Adrenal gland (tissue), 19 donors: ENCODE results near the gene ERGIC3. TPM values are rescaled to one million over a fixed set of nuclear protein-coding genes. Genes with fewer than 3 reads are reported as not detected.

Experiments used
- DNase-seq, 7 donors: peaks; one replicate each; pipeline ENCODE4 v3.0.0-alpha.2; 2019 to 2020
- H3K27ac ChIP-seq, 5 donors: fragments of 200-600 bp; sonication (generic) in 4 of 5; 1 replicate in 3 of 5; 2 replicates in 2 of 5; pipeline versions ENCODE4 v1.5.1 to v1.8.0; 2016 to 2020; ENCODE audit warnings: mild to moderate bottlenecking in 1 of 5
- H3K27me3 ChIP-seq: fragments of 200-600 bp; 2 replicates; pipeline ENCODE4 v1.8.0; 2021
- H3K36me3 ChIP-seq, 2 donors: fragments of 200-600 bp; replicated peaks in 1 of 2; 1 replicate in 1 of 2; 2 replicates in 1 of 2; pipeline versions ENCODE4 v1.5.1 to v1.8.0; 2018 to 2022
- H3K4me1 ChIP-seq, 2 donors: fragments of 200-600 bp; replicated peaks in 1 of 2; 1 replicate in 1 of 2; 2 replicates in 1 of 2; pipeline versions ENCODE4 v1.5.1 to v1.8.0; 2018 to 2021
- H3K4me3 ChIP-seq, 4 donors: fragments of 200-600 bp; sonication (generic) in 3 of 4; one replicate each; pipeline ENCODE4 v1.5.1; 2016 to 2018
- H3K9me3 ChIP-seq, 3 donors: fragments of 200-600 bp; sonication (generic) in 1 of 3; replicated peaks in 1 of 3; 1 replicate in 2 of 3; 2 replicates in 1 of 3; pipeline versions ENCODE4 v1.5.1 to v1.8.0; 2016 to 2021
- POLR2A ChIP-seq, 2 donors: fragments of 450-650 bp; IDR thresholded peaks; one replicate each; pipeline ENCODE4 v1.6.1; 2017; ENCODE audit warnings: antibody characterized with exemption in 2 of 2, mild to moderate bottlenecking in 2 of 2, moderate library complexity in 1 of 2
- WGBS, 4 donors: extraction: QIAGEN DNeasy Blood & Tissue Kit in 2 of 4; methylation state at CpG; one replicate each; pipeline versions ENCODE4 v1.1.5 to v1.1.7; 2013 to 2017; 5-methylcytosine and 5-hydroxymethylcytosine counted together
- intact Hi-C, 2 donors: fragments of 100-400 bp; cut with DNase I; formaldehyde crosslinking; loops; one replicate each; pipeline versions ENCODE4 v1.14.1 to v1.15.0; 2022 to 2023
- long read RNA-seq, 10 donors: library from polyadenylated mRNA in 3 of 10; unstranded in 2 of 10; stranded (forward) in 1 of 10; transcript quantifications; one replicate each; pipeline ENCODE4 v2.0.0 and lab custom pipeline, GENCODE V29; 2021 to 2026
- polyA plus RNA-seq, 3 donors: library from polyadenylated mRNA; stranded (reverse); fragments of 200-250 nt in 2 of 3; fragments of 350-450 nt in 1 of 3; fragmentation: Illumina TruSeq in 1 of 3; extraction: RNeasy Lipid Tissue Mini Kit (QIAGEN cat#74804) in 1 of 3; gene quantifications; one replicate each; pipeline ENCODE4 v1.2.3, GENCODE V29; 2013 to 2014
- total RNA-seq, 9 donors: library from RNA; depleted of rRNA in 4 of 9; stranded (reverse); fragments of >200 nt in 4 of 9; fragments of 120-200 nt in 1 of 9; fragmentation: NEBNext Ultra II Directional in 1 of 9; extraction: Animal tissue kit (Norgen Biotek cat#: 25700) in 1 of 9; gene quantifications; one replicate each; pipeline versions ENCODE4 v1.1.0 to v1.2.4, GENCODE V29; 2013 to 2023
- TF ChIP-seq, protein P1 (sequence below), 6 experiments: fragments of 450-650 bp in 4 of 6; fragments of 200-600 bp in 2 of 6; sonication (generic) in 1 of 6; IDR thresholded peaks; 1 replicate in 5 of 6; 2 replicates in 1 of 6; pipeline versions ENCODE4 v1.5.1 to v1.8.0; 2016 to 2021; ENCODE audit warnings: antibody characterized with exemption in 6 of 6, mild to moderate bottlenecking in 2 of 6, moderate library complexity in 1 of 6
- donor health status: healthy with polysubstance abuse.
- donor health status: Bipolar disorder and iron deficiency.
- donor health status: DM: yes; HTN: yes; CAD: no.
- donor health status: DM: no; HTN: no; CAD: no.
- donor health status: DM: no; HTN: no; CAD: no.
- donor health status: DM: yes; HTN: yes; CAD: no.

The ERGIC3 gene
- total RNA-seq, result 100 to 1,000 TPM; 233 to 386 (median 275) TPM
- polyA plus RNA-seq, result 100 to 1,000 TPM; 217 to 351 (median 221) TPM
- long read RNA-seq, donor 1, transcript ERGIC3-216 (3 exons, 766 nt), result minor isoform, 9 of 276 reads
- long read RNA-seq, donor 1, transcript ERGIC3-202 (13 exons, 1,359 nt), result major isoform, 126 of 276 reads
- long read RNA-seq, donor 1, partial matches to known transcripts, result 131 of 276 reads
- long read RNA-seq, donor 1, other reads (novel, unspliced or antisense), result 0 of 276 reads
- long read RNA-seq, donor 2, transcript ERGIC3-216 (3 exons, 766 nt), result minor isoform, 11 of 217 reads
- long read RNA-seq, donor 2, transcript ERGIC3-202 (13 exons, 1,359 nt), result major isoform, 89 of 217 reads
- long read RNA-seq, donor 2, transcript ERGIC3-204 (5 exons, 601 nt), result minor isoform, 6 of 217 reads
- long read RNA-seq, donor 2, transcript ERGIC3-215 (4 exons, 584 nt), result minor isoform, 5 of 217 reads
- long read RNA-seq, donor 2, partial matches to known transcripts, result 104 of 217 reads
- long read RNA-seq, donor 2, other reads (novel, unspliced or antisense), result 0 of 217 reads
- long read RNA-seq, donor 3, transcript ERGIC3-202 (13 exons, 1,359 nt), result major isoform, 90 of 154 reads
- long read RNA-seq, donor 3, transcript ERGIC3-216 (3 exons, 766 nt), result minor isoform, 8 of 154 reads
- long read RNA-seq, donor 3, partial matches to known transcripts, result 50 of 154 reads
- long read RNA-seq, donor 3, other reads (novel, unspliced or antisense), result 0 of 154 reads
- long read RNA-seq, donor 4, transcript ERGIC3-202 (13 exons, 1,359 nt), result major isoform, 206 of 226 reads
- long read RNA-seq, donor 4, partial matches to known transcripts, result 8 of 226 reads
- long read RNA-seq, donor 4, other reads (novel, unspliced or antisense), result 6 of 226 reads
- long read RNA-seq, donor 5, transcript ERGIC3-202 (13 exons, 1,359 nt), result major isoform, 423 of 444 reads
- long read RNA-seq, donor 5, partial matches to known transcripts, result 10 of 444 reads
- long read RNA-seq, donor 5, other reads (novel, unspliced or antisense), result 7 of 444 reads
- long read RNA-seq, donor 6, transcript ERGIC3-216 (3 exons, 766 nt), result minor isoform, 6 of 147 reads
- long read RNA-seq, donor 6, transcript ERGIC3-202 (13 exons, 1,359 nt), result major isoform, 118 of 147 reads
- long read RNA-seq, donor 6, partial matches to known transcripts, result 10 of 147 reads
- long read RNA-seq, donor 6, other reads (novel, unspliced or antisense), result 13 of 147 reads
- long read RNA-seq, donor 7, transcript ERGIC3-216 (3 exons, 766 nt), result minor isoform, 9 of 143 reads
- long read RNA-seq, donor 7, transcript ERGIC3-202 (13 exons, 1,359 nt), result major isoform, 42 of 143 reads
- long read RNA-seq, donor 7, partial matches to known transcripts, result 85 of 143 reads
- long read RNA-seq, donor 7, other reads (novel, unspliced or antisense), result 0 of 143 reads
- long read RNA-seq, donor 8, transcript ERGIC3-209 (7 exons, 1,632 nt), result minor isoform, 7 of 333 reads
- long read RNA-seq, donor 8, transcript ERGIC3-215 (4 exons, 584 nt), result minor isoform, 7 of 333 reads
- long read RNA-seq, donor 8, transcript ERGIC3-216 (3 exons, 766 nt), result minor isoform, 10 of 333 reads
- long read RNA-seq, donor 8, transcript ERGIC3-202 (13 exons, 1,359 nt), result major isoform, 161 of 333 reads
- long read RNA-seq, donor 8, partial matches to known transcripts, result 142 of 333 reads
- long read RNA-seq, donor 8, other reads (novel, unspliced or antisense), result 0 of 333 reads
- long read RNA-seq, donor 9, transcript ERGIC3-216 (3 exons, 766 nt), result minor isoform, 8 of 178 reads
- long read RNA-seq, donor 9, transcript ERGIC3-202 (13 exons, 1,359 nt), result major isoform, 88 of 178 reads
- long read RNA-seq, donor 9, partial matches to known transcripts, result 76 of 178 reads
- long read RNA-seq, donor 9, other reads (novel, unspliced or antisense), result 0 of 178 reads
- long read RNA-seq, donor 10, transcript ERGIC3-202 (13 exons, 1,359 nt), result major isoform, 55 of 161 reads
- long read RNA-seq, donor 10, partial matches to known transcripts, result 96 of 161 reads
- long read RNA-seq, donor 10, other reads (novel, unspliced or antisense), result 0 of 161 reads

DNA sequence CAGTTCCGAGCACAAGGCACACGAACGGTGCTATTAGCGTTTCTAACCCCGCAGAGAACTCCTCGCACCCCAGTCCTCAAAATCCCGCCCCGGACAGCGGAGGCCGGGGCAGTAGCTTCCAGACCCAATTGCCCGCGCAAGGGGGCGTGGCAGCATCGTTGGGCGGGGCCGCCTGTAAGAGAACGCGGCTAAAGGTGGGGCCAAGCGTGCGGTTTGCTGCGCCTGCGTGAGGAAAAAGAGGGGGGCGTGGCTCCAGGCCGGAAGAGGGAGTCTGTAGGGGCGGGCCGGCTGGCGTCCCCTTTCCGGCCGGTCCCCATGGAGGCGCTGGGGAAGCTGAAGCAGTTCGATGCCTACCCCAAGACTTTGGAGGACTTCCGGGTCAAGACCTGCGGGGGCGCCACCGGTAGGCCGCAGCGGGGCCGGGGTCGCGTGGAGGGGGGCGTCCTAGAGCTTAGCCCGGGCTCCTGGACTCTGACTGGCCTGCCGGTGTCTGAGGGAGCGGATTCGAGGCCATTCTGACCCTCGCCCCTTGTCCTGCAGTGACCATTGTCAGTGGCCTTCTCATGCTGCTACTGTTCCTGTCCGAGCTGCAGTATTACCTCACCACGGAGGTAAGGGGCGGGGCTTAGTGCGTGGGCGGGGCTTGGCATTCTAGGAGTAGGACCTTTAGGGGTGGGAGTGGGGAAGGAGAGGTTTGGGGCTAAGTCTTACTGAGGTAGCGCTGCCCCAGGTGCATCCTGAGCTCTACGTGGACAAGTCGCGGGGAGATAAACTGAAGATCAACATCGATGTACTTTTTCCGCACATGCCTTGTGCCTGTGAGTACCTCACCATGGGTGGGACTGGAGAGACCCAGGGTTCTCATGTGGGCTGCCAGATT is at the start of gene ERGIC3:
ERGIC3 (plus strand) TSS at position 296 of the 880 bp plus-strand sequence; CDS start at position 316, 20 bp downstream.
- 4 to 10% (median 4%) methylated on average over 15 to 57 of the region's 57 CpGs for WGBS, 4 donors
- H3K4me1 ChIP-seq, result peaks cover 0 to 16% of the 10 kb centered on the region in 2 donors
- intact Hi-C loops, result no loop called here
- no peaks in the 10 kb centered on the region for H3K27me3 ChIP-seq
- H3K27ac ChIP-seq, result peak within 1 kb of the TSS in 3 of 5 donors; percentile 61 to 89 (median 69)
- peak within 1 kb of the TSS; percentile 13 to 93 (median 88) for H3K4me3 ChIP-seq
- peaks cover 0 to 14% of the 10 kb centered on the region in 2 donors for H3K36me3 ChIP-seq
- H3K9me3 ChIP-seq, result no peaks in the 10 kb centered on the region
- DNase-seq, result peak; percentile 97 to 98 (median 98)
- TF ChIP-seq, protein P1, sequence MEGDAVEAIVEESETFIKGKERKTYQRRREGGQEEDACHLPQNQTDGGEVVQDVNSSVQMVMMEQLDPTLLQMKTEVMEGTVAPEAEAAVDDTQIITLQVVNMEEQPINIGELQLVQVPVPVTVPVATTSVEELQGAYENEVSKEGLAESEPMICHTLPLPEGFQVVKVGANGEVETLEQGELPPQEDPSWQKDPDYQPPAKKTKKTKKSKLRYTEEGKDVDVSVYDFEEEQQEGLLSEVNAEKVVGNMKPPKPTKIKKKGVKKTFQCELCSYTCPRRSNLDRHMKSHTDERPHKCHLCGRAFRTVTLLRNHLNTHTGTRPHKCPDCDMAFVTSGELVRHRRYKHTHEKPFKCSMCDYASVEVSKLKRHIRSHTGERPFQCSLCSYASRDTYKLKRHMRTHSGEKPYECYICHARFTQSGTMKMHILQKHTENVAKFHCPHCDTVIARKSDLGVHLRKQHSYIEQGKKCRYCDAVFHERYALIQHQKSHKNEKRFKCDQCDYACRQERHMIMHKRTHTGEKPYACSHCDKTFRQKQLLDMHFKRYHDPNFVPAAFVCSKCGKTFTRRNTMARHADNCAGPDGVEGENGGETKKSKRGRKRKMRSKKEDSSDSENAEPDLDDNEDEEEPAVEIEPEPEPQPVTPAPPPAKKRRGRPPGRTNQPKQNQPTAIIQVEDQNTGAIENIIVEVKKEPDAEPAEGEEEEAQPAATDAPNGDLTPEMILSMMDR (IDR thresholded peaks at IDR 0.05), result peak in 1 of 6 experiments; percentile 9
- TF ChIP-seq POLR2A (IDR thresholded peaks at IDR 0.05), result peak in 1 of 2 donors; percentile 29

DNA sequence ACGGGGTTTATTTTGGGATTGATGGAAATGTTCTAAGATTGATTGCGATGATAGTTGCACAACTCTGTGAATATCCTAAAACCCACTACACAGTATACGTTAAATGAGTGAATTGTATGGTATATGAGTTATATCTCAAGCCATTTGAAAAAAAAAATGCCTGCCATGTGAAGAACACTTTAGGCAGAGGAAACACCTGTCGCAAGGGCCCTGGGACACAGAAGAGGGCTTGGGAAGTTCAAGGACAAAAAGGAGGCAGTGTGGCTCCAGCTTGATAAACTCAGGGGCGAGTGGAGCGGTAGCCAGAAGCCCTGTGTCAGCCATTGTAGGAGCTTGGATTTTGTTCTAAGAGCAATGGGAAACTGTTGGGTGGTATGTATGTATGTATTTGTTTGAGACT is 49.5 kb upstream of the ERGIC3 start:
- no peaks in the 10 kb centered on the region for H3K4me1 ChIP-seq
- H3K9me3 ChIP-seq, result no peaks in the 10 kb centered on the region
- H3K36me3 ChIP-seq, result peaks cover 0 to 49% of the 10 kb centered on the region in 2 donors
- TF ChIP-seq, protein P1 (IDR thresholded peaks at IDR 0.05), result no peak
- no peak for TF ChIP-seq POLR2A (IDR thresholded peaks at IDR 0.05)
- H3K27me3 ChIP-seq, result no peaks in the 10 kb centered on the region
- H3K27ac ChIP-seq, result no peak overlapping the region
- intact Hi-C loops, result no loop called here
- DNase-seq, result no peak
- WGBS, 4 donors, result 91 to 94% (median 92%) methylated on average over 6 of the region's 6 CpGs
- H3K4me3 ChIP-seq, result no peak overlapping the region

DNA sequence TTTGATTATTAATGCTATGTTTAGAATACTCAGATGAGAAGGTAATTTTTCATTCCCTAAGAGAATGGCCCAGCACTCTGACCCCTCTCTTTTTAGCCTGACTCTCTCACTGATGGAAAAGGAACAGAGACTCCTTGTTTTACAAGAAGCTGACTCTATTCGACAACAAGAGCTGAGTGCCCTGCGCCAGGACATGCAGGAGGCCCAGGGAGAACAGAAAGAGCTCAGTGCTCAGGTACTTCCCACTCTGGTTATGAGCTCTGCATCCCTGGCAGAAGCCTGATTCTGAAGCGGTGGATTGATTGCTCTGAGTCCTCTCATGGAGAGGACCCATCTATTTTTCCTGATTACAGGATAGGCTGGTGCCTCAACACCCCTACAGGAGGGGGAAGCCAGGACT is 45.4 kb upstream of the ERGIC3 start:
- no peak for TF ChIP-seq POLR2A (IDR thresholded peaks at IDR 0.05)
- TF ChIP-seq, protein P1 (IDR thresholded peaks at IDR 0.05), result no peak
- Histone ChIP-seq H3K4me1 (no peaks in the 10 kb centered on the region), H3K27ac (no peak overlapping the region), H3K4me3 (no peak overlapping the region), H3K27me3 (no peaks in the 10 kb centered on the region), H3K36me3 (peaks cover 0 to 84% of the 10 kb centered on the region in 2 donors), H3K9me3 (no peaks in the 10 kb centered on the region)
- DNase-seq, result no peak
- 91 to 95% (median 92%) methylated on average over 3 of the region's 3 CpGs for WGBS, 4 donors
- intact Hi-C loops, result no loop called here
